SK-N-SH (cell line): ENCODE results near the gene OR4E1. TPM values are rescaled to one million over a fixed set of nuclear protein-coding genes. Genes with fewer than 3 reads are reported as not detected.
"Not testable (repeated sequence)": the region's sequence is repeated elsewhere in the genome, so short reads cannot be mapped to it uniquely, and the experiment has no call there.

Source experiments
- CTCF ChIA-PET: fragments of 300-600, 350-600 bp; formaldehyde crosslinking; extraction: SDS; loops from one replicate; lab custom pipeline; 2021; lab: Yijun Ruan, JAX
- POLR2A ChIA-PET: fragments of 350-600 bp; sonication (Branson Sonifier 250); formaldehyde crosslinking; extraction: SDS; loops from one replicate; lab custom pipeline; 2020; ENCODE audit warnings: antibody characterized with exemption, inconsistent platforms; lab: Yijun Ruan, JAX
- DNase-seq: peaks from one replicate; pipeline ENCODE4 v3.0.0; 2012
- H2AFZ ChIP-seq: fragments of 200-600 bp; sonication (generic); 2 replicates; pipeline ENCODE4 v1.8.1; 2016; ENCODE audit warnings: antibody characterized with exemption, mild to moderate bottlenecking, low read depth
- H3F3A ChIP-seq: fragments of 200-600 bp; sonication (generic); replicated peaks from 2 replicates; pipeline ENCODE3; 2016; ENCODE audit warnings: antibody characterized with exemption, mild to moderate bottlenecking; ENCODE audit not compliant: insufficient read depth
- H3K27ac ChIP-seq, 2 experiments: fragments of 200-500 bp in 1 of 2; fragments of 200-600 bp in 1 of 2; sonication (Bioruptor generic) in 1 of 2; sonication (generic), shearing (Covaris generic) in 1 of 2; 2 replicates each; pipeline versions ENCODE4 v1.5.1 to v1.6.1; 2014 to 2016; ENCODE audit warnings: low read depth in 2 of 2, inconsistent platforms in 1 of 2, low read length in 1 of 2, mild to moderate bottlenecking in 1 of 2, mixed read lengths in 1 of 2
- H3K27me3 ChIP-seq: fragments of 200-600 bp; sonication (generic), shearing (Covaris generic); 2 replicates; pipeline ENCODE4 v1.6.1; 2016; ENCODE audit warnings: mixed run types; ENCODE audit not compliant: insufficient read depth
- H3K36me3 ChIP-seq, 2 experiments: fragments of 200-500 bp in 1 of 2; fragments of 200-600 bp in 1 of 2; sonication (Bioruptor generic) in 1 of 2; sonication (generic) in 1 of 2; replicated peaks in 1 of 2; 2 replicates each; pipeline versions ENCODE3 to v1.5.1; 2014 to 2016; ENCODE audit warnings: low read length in 1 of 2, mild to moderate bottlenecking in 1 of 2; ENCODE audit not compliant: insufficient read depth in 2 of 2, control insufficient read depth in 1 of 2
- H3K4me1 ChIP-seq, 2 experiments: fragments of 200-500 bp in 1 of 2; fragments of 200-600 bp in 1 of 2; sonication (Bioruptor generic) in 1 of 2; sonication (generic), shearing (Covaris generic) in 1 of 2; 2 replicates each; pipeline versions ENCODE4 v1.5.1 to v1.6.1; 2014 to 2016; ENCODE audit warnings: low read depth in 1 of 2, low read length in 1 of 2, mixed run types in 1 of 2; ENCODE audit not compliant: insufficient read depth in 2 of 2, control insufficient read depth in 1 of 2
- H3K4me2 ChIP-seq: fragments of 200-600 bp; sonication (generic), shearing (Covaris generic); 2 replicates; pipeline ENCODE4 v1.6.1; 2017; ENCODE audit warnings: mixed run types
- H3K4me3 ChIP-seq, 2 experiments: fragments of 200-500 bp in 1 of 2; fragments of 200-600 bp in 1 of 2; sonication (Bioruptor generic) in 1 of 2; sonication (generic), shearing (Covaris generic) in 1 of 2; 2 replicates each; pipeline versions ENCODE4 v1.5.1 to v1.8.1; 2014 to 2016; ENCODE audit warnings: low read depth in 2 of 2, inconsistent platforms in 1 of 2, low read length in 1 of 2, mild to moderate bottlenecking in 1 of 2, mixed read lengths in 1 of 2, moderate library complexity in 1 of 2
- H3K79me2 ChIP-seq: fragments of 200-600 bp; sonication (generic); 2 replicates; pipeline ENCODE4 v1.8.1; 2017; ENCODE audit warnings: mild to moderate bottlenecking; ENCODE audit not compliant: insufficient read depth
- H3K9ac ChIP-seq: fragments of 200-600 bp; sonication (generic); 2 replicates; pipeline ENCODE4 v1.6.1; 2017; ENCODE audit warnings: mixed run types
- H3K9me2 ChIP-seq: fragments of 200-600 bp; sonication (generic); 2 replicates; pipeline ENCODE4 v1.6.1; 2017; ENCODE audit warnings: mixed run types
- H3K9me3 ChIP-seq: fragments of 200-600 bp; sonication (generic); 2 replicates; pipeline ENCODE4 v1.6.1; 2017; ENCODE audit warnings: mixed run types, mild to moderate bottlenecking, moderate library complexity
- H4K20me1 ChIP-seq: fragments of 200-600 bp; sonication (generic); 2 replicates; pipeline ENCODE4 v1.6.1; 2017; ENCODE audit warnings: mild to moderate bottlenecking, mixed run types; ENCODE audit not compliant: insufficient read depth
- CHD2 ChIP-seq: fragments of 150-350 bp; IDR thresholded peaks from 2 replicates; pipeline ENCODE4 v1.6.1; 2018; ENCODE audit warnings: low read length; ENCODE audit not compliant: partially characterized antibody
- EZH2phosphoT487 ChIP-seq: fragments of 200-600 bp; sonication (generic); IDR thresholded peaks from 2 replicates; pipeline ENCODE4 v1.6.1; 2017; ENCODE audit warnings: low read depth, mixed run types, mild to moderate bottlenecking, antibody characterized with exemption, moderate library complexity, borderline replicate concordance
- FOSL2 ChIP-seq: IDR thresholded peaks from 2 replicates; pipeline ENCODE4 v1.4.0; 2012; ENCODE audit warnings: low read depth, mild to moderate bottlenecking, moderate library complexity, borderline replicate concordance
- FOXJ3 ChIP-seq: sonication (generic); formaldehyde crosslinking; IDR thresholded peaks from 2 replicates; pipeline ENCODE4 v1.5.1; 2020; ENCODE audit warnings: mild to moderate bottlenecking, missing genetic modification reagents
- FOXM1 ChIP-seq: IDR thresholded peaks from 2 replicates; pipeline ENCODE4 v1.4.0; 2012; ENCODE audit warnings: low read depth, mild to moderate bottlenecking
- GATA2 ChIP-seq: sonication (generic); formaldehyde crosslinking; IDR thresholded peaks from 2 replicates; pipeline ENCODE4 v1.5.0; 2020; ENCODE audit warnings: mild to moderate bottlenecking, missing genetic modification reagents
- POLR2AphosphoS5 ChIP-seq: IDR thresholded peaks from 2 replicates; pipeline ENCODE4 v1.6.1; 2012; ENCODE audit warnings: low read depth, low read length
- RAD21 ChIP-seq: IDR thresholded peaks from 2 replicates; pipeline ENCODE4 v1.6.1; 2012; ENCODE audit warnings: mild to moderate bottlenecking, low read length
- RXRA ChIP-seq: IDR thresholded peaks from 2 replicates; pipeline ENCODE4 v1.4.0; 2012; ENCODE audit warnings: low read depth, mild to moderate bottlenecking, borderline replicate concordance
- SIN3A ChIP-seq: IDR thresholded peaks from 2 replicates; pipeline ENCODE4 v1.6.1; 2012; ENCODE audit warnings: low read depth, mild to moderate bottlenecking, low read length, moderate library complexity, borderline replicate concordance
- SMC3 ChIP-seq: IDR thresholded peaks from 2 replicates; pipeline ENCODE4 v1.6.1; 2012; ENCODE audit warnings: low read depth, low read length, improper control_type of control experiment
- TCF12 ChIP-seq: IDR thresholded peaks from 2 replicates; pipeline ENCODE4 v1.4.0; 2012
- YY1 ChIP-seq: IDR thresholded peaks from 2 replicates; pipeline ENCODE4 v1.4.0; 2012; ENCODE audit warnings: low read depth, mild to moderate bottlenecking
- WGBS: methylation state at CpG from one replicate; pipeline ENCODE4 v1.1.6; 2017; ENCODE audit warnings: low lambda C conversion rate; 5-methylcytosine and 5-hydroxymethylcytosine counted together
- polyA plus RNA-seq, 3 experiments: library from polyadenylated mRNA; depleted of rRNA; stranded (reverse); fragments of >200 nt; gene quantifications; 2 replicates each; pipeline ENCODE4 v1.2.3, GENCODE V29; 2012
- TF ChIP-seq, protein P1 (sequence below): fragments of 200-600 bp; sonication (generic); IDR thresholded peaks from 2 replicates; pipeline ENCODE4 v1.6.1; 2017; ENCODE audit warnings: antibody characterized with exemption, mild to moderate bottlenecking, moderate library complexity
- TF ChIP-seq, protein P2 (sequence below): IDR thresholded peaks from 2 replicates; pipeline ENCODE4 v1.4.0; 2012; ENCODE audit warnings: low read depth, borderline replicate concordance
- TF ChIP-seq, protein P3 (sequence below): IDR thresholded peaks from 2 replicates; pipeline ENCODE4; 2012
- TF ChIP-seq, protein P4 (sequence below): IDR thresholded peaks from 2 replicates; pipeline ENCODE4 v1.4.0; 2012; ENCODE audit warnings: low read depth

Gene OR4E1
- polyA plus RNA-seq, 1 of the 3 experiments (the other 2 are of a cell fraction) = not detected

- Histone ChIP-seq H3K9me2 (no peaks in the 10 kb centered on the region), H3K4me3 (no peak overlapping the region), H3K4me2 (no peak overlapping the region), H3K9me3 (no peaks in the 10 kb centered on the region), H3F3A (no peaks in the 10 kb centered on the region), H3K9ac (no peak overlapping the region), H4K20me1 (no peaks in the 10 kb centered on the region), H3K36me3 (no peaks in the 10 kb centered on the region), H3K27me3 (peaks cover 8% of the 10 kb centered on the region; the same call in 1 of the 2 replicates), H3K4me1 (no peaks in the 10 kb centered on the region), H3K27ac (no peak overlapping the region), H2AFZ (no peak overlapping the region), H3K79me2 (no peaks in the 10 kb centered on the region)
- TF ChIP-seq YY1 (no peak), RAD21 (no peak), RXRA (no peak), SMC3 (no peak)
- ChIA-PET CTCF (no interaction called here), POLR2A (no interaction called here)
- no peak for DNase-seq
- 0% methylated on average over 3 of the region's 3 CpGs for WGBS
Measured at GRCh38 chr14:21631084-21631483, 42.5 kb downstream of the OR4E1 start.

GRCh38 chr14:21630503-21630902, 43.1 kb downstream of the OR4E1 start:
- H3K9me2 ChIP-seq, POLR2A ChIA-PET, H3K4me3 ChIP-seq, H2AFZ ChIP-seq, H3K27me3 ChIP-seq, H4K20me1 ChIP-seq, H3K27ac ChIP-seq, H3K36me3 ChIP-seq, CTCF ChIA-PET, H3K9ac ChIP-seq, H3F3A ChIP-seq, H3K4me1 ChIP-seq, H3K79me2 ChIP-seq, H3K4me2 ChIP-seq, DNase-seq, H3K9me3 ChIP-seq: not testable (repeated sequence)
- WGBS = 19% methylated on average over 1 of the region's 1 CpG

GRCh38 chr14:21626491-21627230, 47.0 kb downstream of the OR4E1 start:
- H3K4me1 ChIP-seq = no peaks in the 10 kb centered on the region
- H3K9ac ChIP-seq = no peak overlapping the region
- no peak overlapping the region for H3K27ac ChIP-seq
- H4K20me1 ChIP-seq = no peaks in the 10 kb centered on the region
- no peaks in the 10 kb centered on the region for H3K9me3 ChIP-seq
- POLR2A ChIA-PET = no interaction called here
- no peak for DNase-seq
- H3K79me2 ChIP-seq = no peaks in the 10 kb centered on the region
- TF ChIP-seq RXRA (no peak), FOSL2 (no peak), CHD2 (no peak), FOXM1 (no peak), SIN3A (no peak), YY1 (no peak), GATA2 (CRISPR knock-in tag) (no peak), SMC3 (no peak), EZH2phosphoT487 (no peak), POLR2AphosphoS5 (no peak), FOXJ3 (CRISPR knock-in tag) (no peak), TCF12 (no peak)
- TF ChIP-seq, protein P1, sequence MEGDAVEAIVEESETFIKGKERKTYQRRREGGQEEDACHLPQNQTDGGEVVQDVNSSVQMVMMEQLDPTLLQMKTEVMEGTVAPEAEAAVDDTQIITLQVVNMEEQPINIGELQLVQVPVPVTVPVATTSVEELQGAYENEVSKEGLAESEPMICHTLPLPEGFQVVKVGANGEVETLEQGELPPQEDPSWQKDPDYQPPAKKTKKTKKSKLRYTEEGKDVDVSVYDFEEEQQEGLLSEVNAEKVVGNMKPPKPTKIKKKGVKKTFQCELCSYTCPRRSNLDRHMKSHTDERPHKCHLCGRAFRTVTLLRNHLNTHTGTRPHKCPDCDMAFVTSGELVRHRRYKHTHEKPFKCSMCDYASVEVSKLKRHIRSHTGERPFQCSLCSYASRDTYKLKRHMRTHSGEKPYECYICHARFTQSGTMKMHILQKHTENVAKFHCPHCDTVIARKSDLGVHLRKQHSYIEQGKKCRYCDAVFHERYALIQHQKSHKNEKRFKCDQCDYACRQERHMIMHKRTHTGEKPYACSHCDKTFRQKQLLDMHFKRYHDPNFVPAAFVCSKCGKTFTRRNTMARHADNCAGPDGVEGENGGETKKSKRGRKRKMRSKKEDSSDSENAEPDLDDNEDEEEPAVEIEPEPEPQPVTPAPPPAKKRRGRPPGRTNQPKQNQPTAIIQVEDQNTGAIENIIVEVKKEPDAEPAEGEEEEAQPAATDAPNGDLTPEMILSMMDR = no peak
- TF ChIP-seq, protein P2, sequence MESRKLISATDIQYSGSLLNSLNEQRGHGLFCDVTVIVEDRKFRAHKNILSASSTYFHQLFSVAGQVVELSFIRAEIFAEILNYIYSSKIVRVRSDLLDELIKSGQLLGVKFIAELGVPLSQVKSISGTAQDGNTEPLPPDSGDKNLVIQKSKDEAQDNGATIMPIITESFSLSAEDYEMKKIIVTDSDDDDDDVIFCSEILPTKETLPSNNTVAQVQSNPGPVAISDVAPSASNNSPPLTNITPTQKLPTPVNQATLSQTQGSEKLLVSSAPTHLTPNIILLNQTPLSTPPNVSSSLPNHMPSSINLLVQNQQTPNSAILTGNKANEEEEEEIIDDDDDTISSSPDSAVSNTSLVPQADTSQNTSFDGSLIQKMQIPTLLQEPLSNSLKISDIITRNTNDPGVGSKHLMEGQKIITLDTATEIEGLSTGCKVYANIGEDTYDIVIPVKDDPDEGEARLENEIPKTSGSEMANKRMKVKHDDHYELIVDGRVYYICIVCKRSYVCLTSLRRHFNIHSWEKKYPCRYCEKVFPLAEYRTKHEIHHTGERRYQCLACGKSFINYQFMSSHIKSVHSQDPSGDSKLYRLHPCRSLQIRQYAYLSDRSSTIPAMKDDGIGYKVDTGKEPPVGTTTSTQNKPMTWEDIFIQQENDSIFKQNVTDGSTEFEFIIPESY = no peak
- TF ChIP-seq, protein P3, sequence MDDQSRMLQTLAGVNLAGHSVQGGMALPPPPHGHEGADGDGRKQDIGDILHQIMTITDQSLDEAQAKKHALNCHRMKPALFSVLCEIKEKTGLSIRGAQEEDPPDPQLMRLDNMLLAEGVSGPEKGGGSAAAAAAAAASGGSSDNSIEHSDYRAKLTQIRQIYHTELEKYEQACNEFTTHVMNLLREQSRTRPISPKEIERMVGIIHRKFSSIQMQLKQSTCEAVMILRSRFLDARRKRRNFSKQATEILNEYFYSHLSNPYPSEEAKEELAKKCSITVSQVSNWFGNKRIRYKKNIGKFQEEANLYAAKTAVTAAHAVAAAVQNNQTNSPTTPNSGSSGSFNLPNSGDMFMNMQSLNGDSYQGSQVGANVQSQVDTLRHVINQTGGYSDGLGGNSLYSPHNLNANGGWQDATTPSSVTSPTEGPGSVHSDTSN = no peak
- TF ChIP-seq, protein P4, sequence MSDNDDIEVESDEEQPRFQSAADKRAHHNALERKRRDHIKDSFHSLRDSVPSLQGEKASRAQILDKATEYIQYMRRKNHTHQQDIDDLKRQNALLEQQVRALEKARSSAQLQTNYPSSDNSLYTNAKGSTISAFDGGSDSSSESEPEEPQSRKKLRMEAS = no peak
- H3K9me2 ChIP-seq = no peaks in the 10 kb centered on the region
- H3K4me2 ChIP-seq = no peak overlapping the region
- 0 out of 2 replicates have a peak, but pooled peaks cover 6% of the 10 kb centered on the region for H3K27me3 ChIP-seq
- no peak overlapping the region for H2AFZ ChIP-seq
- H3K4me3 ChIP-seq = no peak overlapping the region
- H3F3A ChIP-seq = no peaks in the 10 kb centered on the region
- WGBS = 7% methylated on average over 3 of the region's 3 CpGs
- H3K36me3 ChIP-seq = no peaks in the 10 kb centered on the region
- CTCF ChIA-PET = no interaction called here
